AG04449 (cell line): Measurements from ENCODE around the gene SLC17A9.

Experiments used
- CTCF ChIA-PET: fragments of 350-600 bp; formaldehyde crosslinking; extraction: SDS; loops from one replicate; lab custom pipeline; 2021; ENCODE audit warnings: antibody characterized with exemption; lab: Yijun Ruan, JAX
- POLR2A ChIA-PET: fragments of 400-600, 350-600 bp; formaldehyde crosslinking; extraction: SDS; loops from one replicate; lab custom pipeline; 2020; ENCODE audit warnings: antibody characterized with exemption, inconsistent platforms; lab: Yijun Ruan, JAX
- DNase-seq: peaks from one replicate; pipeline ENCODE4 v3.0.0-alpha.2; 2010; ENCODE audit warnings: low read depth, low spot score
- H3K4me3 ChIP-seq: 2 replicates; pipeline ENCODE4 v1.5.1; 2011; ENCODE audit warnings: low read depth, mild to moderate bottlenecking, control low read depth, low read length
- CTCF ChIP-seq: IDR thresholded peaks from one replicate; pipeline ENCODE4 v1.5.1; 2011; ENCODE audit warnings: mild to moderate bottlenecking, moderate library complexity, low read length, control low read depth, inconsistent platforms; ENCODE audit not compliant: insufficient read depth; ENCODE audit errors: missing control alignments

The SLC17A9 gene

GRCh38 chr20:63005365-63005861 is 52.9 kb downstream of the SLC17A9 start:
- CTCF ChIA-PET: no interaction called here
- no peak for DNase-seq
- POLR2A ChIA-PET: no interaction called here
- H3K4me3 ChIP-seq: no peak overlapping the region
- no peak for TF ChIP-seq CTCF

- POLR2A ChIA-PET: no interaction called here
- H3K4me3 ChIP-seq: no peak overlapping the region
- CTCF ChIA-PET: interaction anchor here (0.7 kb wide), 1 partner anchor 133 kb away, joined by 3 read pairs; no protein-coding TSS in a partner anchor
Measured at GRCh38 chr20:63005862-63006539, 53.5 kb downstream of the SLC17A9 start.

GRCh38 chr20:63006540-63007359 is 54.2 kb downstream of the SLC17A9 start, which contains the start of gene BHLHE23:
TSS of gene BHLHE23 (minus strand) at chr20:63006964. CDS start at chr20:63006774, 190 bp downstream.
- TF ChIP-seq CTCF: no peak
- ChIA-PET CTCF (interaction anchor here (0.7 kb wide), 1 partner anchor 133 kb away, joined by 3 read pairs; no protein-coding TSS in a partner anchor), POLR2A (no interaction called here)
- DNase-seq: no peak
- no peak within 1 kb of the TSS for H3K4me3 ChIP-seq

More at GRCh38 chr20:63005862-63006539, 53.5 kb downstream of the SLC17A9 start:
- no peak for DNase-seq
- TF ChIP-seq CTCF: no peak

GRCh38 chr20:63007360-63007645 is 54.8 kb downstream of the SLC17A9 start:
- TF ChIP-seq CTCF: no peak
- CTCF ChIA-PET: interaction anchor here (2.6 kb wide), 1 partner anchor 133 kb away, joined by 27 read pairs; no protein-coding TSS in a partner anchor
- DNase-seq: no peak

GRCh38 chr20:63007646-63008488 is 55.4 kb downstream of the SLC17A9 start:
- no peak overlapping the region for H3K4me3 ChIP-seq
- ChIA-PET POLR2A (no interaction called here), CTCF (interaction anchor here (1.0 to 2.6 kb wide), 13 partner anchors 12 to 200 kb away, joined by 3 to 30 read pairs (median 8); no protein-coding TSS in a partner anchor)
- DNase-seq: no peak
- no peak for TF ChIP-seq CTCF

More at GRCh38 chr20:63007360-63007645, 54.8 kb downstream of the SLC17A9 start:
- no peak overlapping the region for H3K4me3 ChIP-seq
- POLR2A ChIA-PET: no interaction called here
